Gastrocnemius medialis (tissue), 4 donors: ENCODE data around the gene TMEM87B. TPM values are rescaled to one million over a fixed set of nuclear protein-coding genes. Genes with fewer than 3 reads are reported as not detected.

Experiments used
- ATAC-seq, 2 donors: fragments of 150-250 bp; one replicate each; pipeline ENCODE4 v1.9.1; 2016
- DNase-seq, 2 donors: peaks; one replicate each; pipeline ENCODE4 v3.0.0-alpha.2; 2019
- H3K27ac ChIP-seq, 4 donors: fragments of 200-600 bp; sonication (generic); 1 replicate in 1 of 4; 2 replicates in 3 of 4; pipeline ENCODE4 v1.5.1; 2016 to 2018; ENCODE audit warnings: mild to moderate bottlenecking in 2 of 4, moderate library complexity in 1 of 4
- H3K27me3 ChIP-seq, 3 donors: fragments of 200-600 bp; sonication (generic) in 2 of 3; 1 replicate in 1 of 3; 2 replicates in 2 of 3; pipeline versions ENCODE4 v1.5.1 to v1.6.0; 2016 to 2019; ENCODE audit warnings: mild to moderate bottlenecking in 1 of 3, moderate library complexity in 1 of 3
- H3K36me3 ChIP-seq, 2 donors: fragments of 200-600 bp; sonication (generic) in 1 of 2; one replicate each; pipeline ENCODE4 v1.5.1; 2017 to 2018
- H3K4me1 ChIP-seq, 2 donors: fragments of 200-600 bp; sonication (generic) in 1 of 2; one replicate each; pipeline ENCODE4 v1.5.1; 2016 to 2017; ENCODE audit warnings: mild to moderate bottlenecking in 2 of 2
- H3K4me3 ChIP-seq, 4 donors: fragments of 200-600 bp; sonication (generic) in 3 of 4; 1 replicate in 1 of 4; 2 replicates in 3 of 4; pipeline ENCODE4 v1.5.1; 2016 to 2019; ENCODE audit warnings: mild to moderate bottlenecking in 2 of 4
- H3K9me3 ChIP-seq, 3 donors: fragments of 200-600 bp; sonication (generic) in 2 of 3; 1 replicate in 1 of 3; 2 replicates in 2 of 3; pipeline ENCODE4 v1.5.1; 2016 to 2019
- CTCF ChIP-seq, 5 experiments: fragments of 450-650 bp in 3 of 5; fragments of 200-600 bp in 2 of 5; sonication (generic) in 2 of 5; IDR thresholded peaks in 4 of 5; conservative IDR thresholded peaks in 1 of 5; 1 replicate in 4 of 5; 2 replicates in 1 of 5; pipeline ENCODE4 v1.5.1; 2016 to 2019; ENCODE audit warnings: antibody characterized with exemption in 5 of 5, mild to moderate bottlenecking in 3 of 5, moderate library complexity in 3 of 5
- POLR2A ChIP-seq, 2 donors: fragments of 450-650 bp; IDR thresholded peaks; one replicate each; pipeline ENCODE4 v1.6.1; 2017; ENCODE audit warnings: antibody characterized with exemption in 2 of 2, mild to moderate bottlenecking in 2 of 2, moderate library complexity in 2 of 2
- in situ Hi-C, 4 donors: fragments of 200-750 bp; cut with MboI; loops; one replicate each; pipeline versions ENCODE4 v1.15.0 to v1.8.0; 2017; ENCODE audit warnings: low sequenced_read_pairs in 4 of 4
- intact Hi-C: fragments of 100-400 bp; cut with DNase I; formaldehyde crosslinking; loops from one replicate; pipeline ENCODE4 v1.15.1; 2023; ENCODE audit warnings: low total_unique reads
- total RNA-seq, 4 donors: library from RNA; depleted of rRNA; stranded (reverse); fragments of >200 nt; gene quantifications; one replicate each; pipeline versions ENCODE4 v1.1.0 to v1.2.3, GENCODE V29; 2016

The TMEM87B gene
- total RNA-seq, 4 donors from 2014 or later, result 2.6 to 5.0 (median 3.1) TPM

DNA sequence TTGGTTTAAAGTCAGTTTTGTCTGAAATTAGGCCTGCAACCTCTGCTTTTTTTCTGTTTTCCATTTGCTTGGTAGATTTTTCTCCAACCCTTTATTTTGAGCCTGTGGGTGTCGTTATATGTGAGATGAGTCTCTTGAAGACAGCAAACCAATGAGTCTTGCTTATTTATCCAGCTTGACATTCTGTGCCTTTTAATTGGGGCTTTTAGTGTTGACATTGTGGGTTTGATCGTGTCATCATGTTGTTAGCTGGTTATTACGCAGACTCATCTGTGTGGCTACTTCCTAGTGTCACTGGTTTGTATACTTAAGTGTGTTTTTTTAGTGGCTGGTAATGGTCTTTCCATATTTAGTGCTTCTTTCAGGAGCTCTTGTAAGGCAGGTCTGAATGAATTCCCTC, 18.8 kb downstream of the TMEM87B start:
- Histone ChIP-seq H3K27ac (no peak overlapping the region), H3K36me3 (peaks cover 0 to 20% of the 10 kb centered on the region in 2 donors), H3K27me3 (no peaks in the 10 kb centered on the region), H3K9me3 (no peaks in the 10 kb centered on the region), H3K4me3 (no peak overlapping the region), H3K4me1 (no peaks in the 10 kb centered on the region)
- in situ Hi-C loops (no loop called here), intact Hi-C loops (no loop called here)
- ATAC-seq (no peak), DNase-seq (no peak)
- no peak for TF ChIP-seq CTCF (IDR thresholded peaks at IDR 0.05 in 4 of 5, conservative IDR thresholded peaks at IDR 0.05 in 1 of 5)

GRCh38 chr2:112074506-112074905, 19.4 kb downstream of the TMEM87B start:
- DNase-seq (no peak), ATAC-seq (no peak)
- no peaks in the 10 kb centered on the region for H3K9me3 ChIP-seq
- no peak overlapping the region for H3K27ac ChIP-seq
- no peaks in the 10 kb centered on the region for H3K27me3 ChIP-seq
- intact Hi-C loops, result no loop called here
- peaks cover 0 to 20% of the 10 kb centered on the region in 2 donors for H3K36me3 ChIP-seq
- H3K4me1 ChIP-seq, result no peaks in the 10 kb centered on the region
- in situ Hi-C loops, result no loop called here
- no peak overlapping the region for H3K4me3 ChIP-seq
- TF ChIP-seq POLR2A (IDR thresholded peaks at IDR 0.05), result no peak
- no peak for TF ChIP-seq CTCF (IDR thresholded peaks at IDR 0.05 in 4 of 5, conservative IDR thresholded peaks at IDR 0.05 in 1 of 5)

- Histone ChIP-seq H3K4me1 (no peaks in the 10 kb centered on the region), H3K9me3 (no peaks in the 10 kb centered on the region), H3K27ac (peak overlapping the region in 2 of 4 donors; percentile 10 to 12), H3K27me3 (no peaks in the 10 kb centered on the region), H3K36me3 (peaks cover 0 to 12% of the 10 kb centered on the region in 2 donors), H3K4me3 (no peak overlapping the region)
- intact Hi-C loops (no loop called here), in situ Hi-C loops (no loop called here)
- DNase-seq (no peak), ATAC-seq (no peak)
- TF ChIP-seq CTCF (IDR thresholded peaks at IDR 0.05 in 4 of 5, conservative IDR thresholded peaks at IDR 0.05 in 1 of 5) (no peak), POLR2A (IDR thresholded peaks at IDR 0.05) (no peak)
Measured at GRCh38 chr2:112075490-112076260, 20.6 kb downstream of the TMEM87B start.

- no peak overlapping the region for H3K4me3 ChIP-seq
- peaks cover 0 to 20% of the 10 kb centered on the region in 2 donors for H3K36me3 ChIP-seq
- no peak for ATAC-seq
Measured at GRCh38 chr2:112077814-112078213, 22.7 kb downstream of the TMEM87B start.

More at GRCh38 chr2:112077814-112078213, 22.7 kb downstream of the TMEM87B start:
- H3K27ac ChIP-seq, result no peak overlapping the region
- no peaks in the 10 kb centered on the region for H3K4me1 ChIP-seq
- in situ Hi-C loops (no loop called here), intact Hi-C loops (no loop called here)
- no peaks in the 10 kb centered on the region for H3K9me3 ChIP-seq
- no peak for DNase-seq
- TF ChIP-seq CTCF (IDR thresholded peaks at IDR 0.05 in 4 of 5, conservative IDR thresholded peaks at IDR 0.05 in 1 of 5) (no peak), POLR2A (IDR thresholded peaks at IDR 0.05) (no peak)
- H3K27me3 ChIP-seq, result no peaks in the 10 kb centered on the region
